ENCODE data around the gene ZBTB7B. TPM values are rescaled to one million over a fixed set of nuclear protein-coding genes. Genes with fewer than 3 reads are reported as not detected.

Gene ZBTB7B
- total RNA-seq, 3 donors from 2014 or later: 175 to 313 (median 255) TPM

DNA sequence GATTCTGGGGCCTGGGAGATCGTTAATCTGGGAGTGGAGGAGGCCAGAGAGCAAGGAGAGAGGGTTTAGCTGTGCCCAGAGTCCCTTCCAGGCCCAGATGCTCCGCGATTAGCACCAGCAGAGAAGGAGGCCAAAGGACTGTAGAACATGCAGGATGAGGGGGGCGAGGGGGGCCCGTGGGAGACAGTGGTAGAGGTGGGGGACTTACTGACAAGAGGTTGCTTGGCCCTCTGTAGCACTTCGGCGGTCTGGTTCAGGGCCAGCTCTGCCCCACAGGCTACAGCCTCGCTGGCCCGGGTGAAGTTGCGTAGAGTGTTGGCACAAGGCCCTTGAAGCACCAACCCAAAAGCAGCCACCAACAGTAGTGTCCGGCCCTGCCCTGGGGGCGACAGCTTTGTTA lies 30.3 kb downstream of the ZBTB7B start:
- intact Hi-C loops (cut with DNase I, micrococcal nuclease): no loop called here
- Histone ChIP-seq H3K4me1 (ENCODE audit: low read depth) (peaks cover 1% of the 10 kb centered on the region), H3K4me3 (no peak overlapping the region), H3K36me3 (ENCODE audit: low read depth) (no peaks in the 10 kb centered on the region), H3K9me3 (no peaks in the 10 kb centered on the region)
- TF ChIP-seq, protein P1, sequence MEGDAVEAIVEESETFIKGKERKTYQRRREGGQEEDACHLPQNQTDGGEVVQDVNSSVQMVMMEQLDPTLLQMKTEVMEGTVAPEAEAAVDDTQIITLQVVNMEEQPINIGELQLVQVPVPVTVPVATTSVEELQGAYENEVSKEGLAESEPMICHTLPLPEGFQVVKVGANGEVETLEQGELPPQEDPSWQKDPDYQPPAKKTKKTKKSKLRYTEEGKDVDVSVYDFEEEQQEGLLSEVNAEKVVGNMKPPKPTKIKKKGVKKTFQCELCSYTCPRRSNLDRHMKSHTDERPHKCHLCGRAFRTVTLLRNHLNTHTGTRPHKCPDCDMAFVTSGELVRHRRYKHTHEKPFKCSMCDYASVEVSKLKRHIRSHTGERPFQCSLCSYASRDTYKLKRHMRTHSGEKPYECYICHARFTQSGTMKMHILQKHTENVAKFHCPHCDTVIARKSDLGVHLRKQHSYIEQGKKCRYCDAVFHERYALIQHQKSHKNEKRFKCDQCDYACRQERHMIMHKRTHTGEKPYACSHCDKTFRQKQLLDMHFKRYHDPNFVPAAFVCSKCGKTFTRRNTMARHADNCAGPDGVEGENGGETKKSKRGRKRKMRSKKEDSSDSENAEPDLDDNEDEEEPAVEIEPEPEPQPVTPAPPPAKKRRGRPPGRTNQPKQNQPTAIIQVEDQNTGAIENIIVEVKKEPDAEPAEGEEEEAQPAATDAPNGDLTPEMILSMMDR (IDR thresholded peaks at IDR 0.05): no peak
- DNase-seq (no peak), ATAC-seq (no peak)

DNA sequence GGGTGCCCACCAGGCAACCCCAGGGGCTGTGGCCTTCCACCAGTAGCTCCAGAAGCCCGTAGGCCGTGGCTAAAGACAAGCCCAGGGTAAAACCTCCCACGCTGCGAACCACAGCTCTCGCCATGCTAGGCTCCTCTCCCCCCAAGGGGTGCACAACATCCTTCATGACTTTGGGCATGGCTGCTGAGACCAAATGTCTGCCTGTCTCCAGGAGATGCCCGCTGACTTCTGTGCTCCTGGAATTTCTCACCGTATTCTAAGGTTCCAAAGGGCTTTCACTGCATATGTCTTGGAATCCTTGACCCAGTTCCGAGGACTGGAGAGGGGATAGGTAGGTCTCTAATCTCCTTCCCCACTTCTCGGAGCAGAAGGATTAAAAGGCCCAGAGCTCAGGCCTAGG lies 30.9 kb downstream of the ZBTB7B start, which contains the start of the genes DCST1 and DCST2:
DCST1 (plus strand) TSS at position 301 of the 400 bp plus-strand sequence. CDS start 213 bp downstream, outside the sequence.
DCST2 (minus strand) TSS at position 258 of the 400 bp plus-strand sequence; CDS start at position 178, 80 bp downstream.
- intact Hi-C loops (cut with DNase I, micrococcal nuclease): no loop called here
- TF ChIP-seq, protein P1 (IDR thresholded peaks at IDR 0.05): no peak
- no peak within 1 kb of the TSS for H3K4me3 ChIP-seq

GRCh38 chr1:155034318-155035208 lies 32.0 kb downstream of the ZBTB7B start:
- no peak for ATAC-seq
- TF ChIP-seq, protein P1 (IDR thresholded peaks at IDR 0.05): no peak

More for the DNA sequence above, 30.9 kb downstream of the ZBTB7B start, which contains the start of the genes DCST1 and DCST2:
- no peak for DNase-seq
- no peaks in the 10 kb centered on the region for H3K9me3 ChIP-seq
- ATAC-seq: no peak
- H3K4me1 ChIP-seq (ENCODE audit: low read depth): peaks cover 7% of the 10 kb centered on the region
- no peaks in the 10 kb centered on the region for H3K36me3 ChIP-seq (ENCODE audit: low read depth)

GRCh38 chr1:155035936-155036335 lies 33.3 kb downstream of the ZBTB7B start:
- DNase-seq (no peak), ATAC-seq (no peak)
- peaks cover 15% of the 10 kb centered on the region for H3K4me1 ChIP-seq (ENCODE audit: low read depth)
- TF ChIP-seq, protein P1 (IDR thresholded peaks at IDR 0.05): no peak
- intact Hi-C loops (cut with DNase I, micrococcal nuclease): no loop called here
- no peaks in the 10 kb centered on the region for H3K9me3 ChIP-seq
- no peak overlapping the region for H3K4me3 ChIP-seq
- no peaks in the 10 kb centered on the region for H3K36me3 ChIP-seq (ENCODE audit: low read depth)

More at GRCh38 chr1:155034318-155035208, 32.0 kb downstream of the ZBTB7B start:
- Histone ChIP-seq H3K9me3 (no peaks in the 10 kb centered on the region), H3K36me3 (ENCODE audit: low read depth) (no peaks in the 10 kb centered on the region), H3K4me1 (ENCODE audit: low read depth) (peaks cover 15% of the 10 kb centered on the region), H3K4me3 (no peak overlapping the region)
- intact Hi-C loops (cut with DNase I, micrococcal nuclease): no loop called here
- no peak for DNase-seq

GRCh38 chr1:155037043-155037442 lies 34.4 kb downstream of the ZBTB7B start:
- no peak for DNase-seq
- Histone ChIP-seq H3K36me3 (ENCODE audit: low read depth) (no peaks in the 10 kb centered on the region), H3K9me3 (no peaks in the 10 kb centered on the region), H3K4me3 (no peak overlapping the region), H3K4me1 (ENCODE audit: low read depth) (peaks cover 15% of the 10 kb centered on the region)
- TF ChIP-seq, protein P1 (IDR thresholded peaks at IDR 0.05): no peak
- no peak for ATAC-seq
- intact Hi-C loops (cut with DNase I, micrococcal nuclease): no loop called here
